A549 (cell line): ENCODE results near the gene CNKSR1. TPM values are rescaled to one million over a fixed set of nuclear protein-coding genes. Genes with fewer than 3 reads are reported as not detected.

Experiments
- ATAC-seq, 2 experiments: fragments of 200-7000 bp in 1 of 2; fragments of >200 bp in 1 of 2; cut with Nextera tagmentation in 1 of 2; cut with Tn5 transposase in 1 of 2; 3 replicates each; pipeline versions ENCODE4 v1.8.0 to v1.9.1; 2018 to 2020; ENCODE audit warnings: mild to moderate bottlenecking in 1 of 2, moderate library complexity in 1 of 2
- CTCF ChIA-PET: fragments of 300-600 bp; sonication (Branson Sonifier 250); formaldehyde crosslinking; extraction: SDS; loops from one replicate; lab custom pipeline; 2021; ENCODE audit warnings: antibody characterized with exemption, inconsistent platforms; lab: Yijun Ruan, JAX
- POLR2A ChIA-PET: fragments of 350-600 bp; formaldehyde crosslinking; extraction: SDS; loops from one replicate; lab custom pipeline; 2021; ENCODE audit warnings: antibody characterized with exemption, inconsistent platforms; lab: Yijun Ruan, JAX
- DNase-seq, 2 experiments: peaks; one replicate each; pipeline versions ENCODE4 v3.0.0 to v3.0.0-alpha.2; 2011 to 2016; ENCODE audit warnings: low read depth in 1 of 2, low spot score in 1 of 2
- FAIRE-seq: peaks from 2 replicates; lab custom pipeline; 2011; peaks lifted over from hg19 to GRCh38; lab: Jason Lieb, UNC
- H3K27ac ChIP-seq, 2 experiments: fragments of >200 bp; sonication (Bioruptor Twin); formaldehyde crosslinking; 3 replicates each; pipeline ENCODE4 v1.5.1; 2016 to 2017
- H3K4me1 ChIP-seq: fragments of >200 bp; sonication (Bioruptor Twin); formaldehyde crosslinking; 3 replicates; pipeline ENCODE4 v1.6.1; 2016
- H3K4me2 ChIP-seq: fragments of >200 bp; sonication (Bioruptor Twin); formaldehyde crosslinking; 3 replicates; pipeline ENCODE4 v1.6.1; 2016
- H3K4me3 ChIP-seq: fragments of >200 bp; sonication (Bioruptor Twin); formaldehyde crosslinking; 3 replicates; pipeline ENCODE4 v1.5.1; 2016
- H3K9me3 ChIP-seq: fragments of >200 bp; sonication (Bioruptor Twin); formaldehyde crosslinking; 3 replicates; pipeline ENCODE4 v1.6.1; 2016
- CBX8 ChIP-seq: fragments of 200-600 bp; sonication (generic); IDR thresholded peaks from 2 replicates; pipeline ENCODE4 v1.6.1; 2016
- CTCF ChIP-seq: fragments of >200 bp; sonication (Bioruptor Twin); formaldehyde crosslinking; IDR thresholded peaks from 3 replicates; pipeline ENCODE4 v1.5.1; 2016
- E2F6 ChIP-seq: IDR thresholded peaks from 2 replicates; pipeline ENCODE4 v1.6.1; 2012; ENCODE audit warnings: low read depth, borderline replicate concordance
- ESRRA ChIP-seq: fragments of 150-350 bp; IDR thresholded peaks from 2 replicates; pipeline ENCODE4 v1.6.1; 2014; ENCODE audit warnings: mild to moderate bottlenecking, low read length, borderline replicate concordance
- FOXS1 ChIP-seq: fragments of 250-450 bp; sonication (Bioruptor Pico); IDR thresholded peaks from 2 replicates; pipeline ENCODE4 v1.5.0; 2020; ENCODE audit warnings: mild to moderate bottlenecking, moderate library complexity
- HDAC2 ChIP-seq: fragments of 200-600 bp; sonication (generic); IDR thresholded peaks from 2 replicates; pipeline ENCODE4 v1.6.1; 2016
- HMGXB4 ChIP-seq: fragments of 250-450 bp; sonication (Bioruptor Pico); IDR thresholded peaks from 2 replicates; pipeline ENCODE4 v1.5.0; 2021; ENCODE audit warnings: mild to moderate bottlenecking, moderate library complexity, borderline replicate concordance
- HOXB5 ChIP-seq: fragments of 250-450 bp; sonication (Bioruptor Pico); IDR thresholded peaks from 2 replicates; pipeline ENCODE4 v1.5.0; 2020; ENCODE audit warnings: mild to moderate bottlenecking, moderate library complexity
- JUN ChIP-seq, 2 experiments: fragments of >200 bp; sonication (Bioruptor Twin); formaldehyde crosslinking; IDR thresholded peaks; 2 replicates in 1 of 2; 3 replicates in 1 of 2; pipeline ENCODE4 v1.6.1; 2016 to 2017
- KDM1A ChIP-seq: fragments of 200-600 bp; sonication (generic); IDR thresholded peaks from 2 replicates; pipeline ENCODE4 v1.6.1; 2016; ENCODE audit warnings: low read depth, mild to moderate bottlenecking
- KDM5A ChIP-seq: fragments of 200-600 bp; sonication (generic); IDR thresholded peaks from 2 replicates; pipeline ENCODE4 v1.6.1; 2016; ENCODE audit warnings: antibody characterized with exemption, mild to moderate bottlenecking
- MAFK ChIP-seq: fragments of 450-650 bp; IDR thresholded peaks from 2 replicates; pipeline ENCODE4 v1.6.1; 2014; ENCODE audit not compliant: partially characterized antibody
- MYC ChIP-seq: IDR thresholded peaks from 2 replicates; pipeline ENCODE4 v1.6.1; 2012; ENCODE audit warnings: mild to moderate bottlenecking, inconsistent platforms, low read length, improper control_type of control experiment, borderline replicate concordance
- NR3C1 ChIP-seq: fragments of >200 bp; sonication (Bioruptor Twin); formaldehyde crosslinking; IDR thresholded peaks from 3 replicates; pipeline ENCODE4 v1.6.1; 2017
- PBX3 ChIP-seq: IDR thresholded peaks from 2 replicates; pipeline ENCODE4 v1.6.1; 2012
- POLR2AphosphoS2 ChIP-seq: conservative IDR thresholded peaks from 2 replicates; pipeline ENCODE4 v1.6.1; 2012; ENCODE audit warnings: low read length, improper control_type of control experiment, inconsistent platforms
- RAD21 ChIP-seq, 2 experiments: fragments of >200 bp in 1 of 2; sonication (Bioruptor Twin) in 1 of 2; formaldehyde crosslinking in 1 of 2; IDR thresholded peaks in 1 of 2; conservative IDR thresholded peaks in 1 of 2; 2 replicates in 1 of 2; 3 replicates in 1 of 2; pipeline ENCODE4 v1.6.1; 2012 to 2018; ENCODE audit warnings: inconsistent platforms in 1 of 2
- RCOR1 ChIP-seq: fragments of 150-350 bp; IDR thresholded peaks from 2 replicates; pipeline ENCODE4 v1.6.1; 2014; ENCODE audit warnings: antibody characterized with exemption, low read length, low read depth
- RFX5 ChIP-seq: fragments of 450-650 bp; IDR thresholded peaks from 2 replicates; pipeline ENCODE4 v1.7.1; 2014; ENCODE audit warnings: antibody characterized with exemption, mild to moderate bottlenecking, moderate library complexity
- SMC3 ChIP-seq: fragments of >200 bp; sonication (Bioruptor Twin); formaldehyde crosslinking; IDR thresholded peaks from 3 replicates; pipeline ENCODE4 v1.6.1; 2018; ENCODE audit warnings: inconsistent platforms
- USF2 ChIP-seq: fragments of 450-650 bp; IDR thresholded peaks from 2 replicates; pipeline ENCODE4 v1.6.1; 2014; ENCODE audit warnings: antibody characterized with exemption
- ZFP36 ChIP-seq: fragments of 450-650 bp; IDR thresholded peaks from 2 replicates; pipeline ENCODE4 v1.6.1; 2014; ENCODE audit warnings: borderline replicate concordance; ENCODE audit not compliant: partially characterized antibody
- WGBS: methylation state at CpG from one replicate; pipeline ENCODE4 v1.1.6; 2017; ENCODE audit errors: missing lambda C conversion rate; 5-methylcytosine and 5-hydroxymethylcytosine counted together
- polyA plus RNA-seq, 4 experiments: library from polyadenylated mRNA; depleted of rRNA in 3 of 4; stranded (reverse); fragments of >200 nt; fragmentation: RNase III in 1 of 4; extraction: RNeasy Plus Mini Kit Qiagen cat#74134 plus additional on column Dnase treatment in 1 of 4; gene quantifications; 2 replicates in 3 of 4; 3 replicates in 1 of 4; pipeline ENCODE4 v1.2.3, GENCODE V29; 2011 to 2017

Gene CNKSR1
- polyA plus RNA-seq, 2 of the 4 experiments (the other 2 are of a cell fraction), result 0.17 to 0.32 TPM

- ATAC-seq (no peak), DNase-seq (no peak), FAIRE-seq (no peak)
- Histone ChIP-seq H3K9me3 (no peaks in the 10 kb centered on the region), H3K4me2 (no peak overlapping the region), H3K27ac (no peak overlapping the region), H3K4me3 (no peak overlapping the region), H3K4me1 (peaks cover 7% of the 10 kb centered on the region; the same call in 2 of the 3 replicates)
- CTCF ChIA-PET, result interaction anchor here (2.2 to 5.2 kb wide), 3 partner anchors 10 to 15 kb away, joined by 6 to 54 read pairs (median 19); partner anchors contain the start of genes C1orf232 and ZNF593
- POLR2A ChIA-PET, result no interaction called here
- TF ChIP-seq MYC (no peak), RAD21 (conservative IDR thresholded peaks at IDR 0.05 in 1 of 2, IDR thresholded peaks at IDR 0.05 in 1 of 2) (no peak)
- WGBS, result 80% methylated on average over 9 of the region's 9 CpGs
Observed at GRCh38 chr1:26154750-26155149, 22.5 kb upstream of the CNKSR1 start.

- peak overlapping the region in 1 of 2 experiments; percentile 66; a peak in 2 of 6 replicates for H3K27ac ChIP-seq
- POLR2A ChIA-PET, result no interaction called here
- no peak for FAIRE-seq
- TF ChIP-seq POLR2AphosphoS2 (no peak), NR3C1 (no peak), FOXS1 (CRISPR knock-in tag) (no peak), CBX8 (no peak), HOXB5 (CRISPR knock-in tag) (no peak), KDM5A (no peak), PBX3 (no peak), E2F6 (no peak), MAFK (no peak), RCOR1 (no peak), KDM1A (no peak), SMC3 (no peak)
- TF ChIP-seq, all 56 proteins: peak for 0
- H3K4me3 ChIP-seq, result no peak overlapping the region
- ATAC-seq (no peak), DNase-seq (no peak)
- H3K9me3 ChIP-seq, result no peaks in the 10 kb centered on the region
- peaks cover 7% of the 10 kb centered on the region; the same call in 2 of the 3 replicates for H3K4me1 ChIP-seq
- 77% methylated on average over 21 of the region's 21 CpGs for WGBS
- CTCF ChIA-PET, result interaction anchor here (0.6 to 5.2 kb wide), 11 partner anchors 9 to 260 kb away, joined by 3 to 54 read pairs (median 4); partner anchors contain the start of genes C1orf232, SLC30A2 and ZNF593
- no peak overlapping the region for H3K4me2 ChIP-seq
Observed at GRCh38 chr1:26155370-26156284, 21.7 kb upstream of the CNKSR1 start.

GRCh38 chr1:26156285-26157038, 20.8 kb upstream of the CNKSR1 start:
- ChIA-PET POLR2A (no interaction called here), CTCF (interaction anchor here (0.8 to 5.2 kb wide), 10 partner anchors 8 to 273 kb away, joined by 3 to 54 read pairs (median 4); partner anchors contain the start of genes C1orf232, SLC30A2 and ZNF593)
- H3K27ac ChIP-seq, result peak overlapping the region in 1 of 2 experiments; percentile 66; a peak in 3 of 6 replicates
- peaks cover 9% of the 10 kb centered on the region; the same call in 2 of the 3 replicates for H3K4me1 ChIP-seq
- DNase-seq (peak in 1 of 2 experiments; percentile 32), ATAC-seq (peak in 1 of 2 experiments; percentile 46; a peak in 3 of 6 replicates), FAIRE-seq (no peak)
- no peaks in the 10 kb centered on the region for H3K9me3 ChIP-seq
- no peak overlapping the region for H3K4me3 ChIP-seq
- 46% methylated on average over 10 of the region's 12 CpGs for WGBS
- peak overlapping the region; percentile 42; the same call in 1 of the 3 replicates for H3K4me2 ChIP-seq
- TF ChIP-seq RFX5 (no peak), USF2 (no peak), MYC (no peak), ZFP36 (no peak), JUN (IDR thresholded peaks at IDR 0.05) (no peak), HDAC2 (no peak), CTCF (no peak), KDM5A (no peak), ESRRA (no peak), HMGXB4 (CRISPR knock-in tag) (no peak)
